Natural killer cell (primary cell): Measurements from ENCODE around the gene SPSB3. TPM values are rescaled to one million over a fixed set of nuclear protein-coding genes. Genes with fewer than 3 reads are reported as not detected.

ENCODE experiments used
- ATAC-seq, 3 donors: fragments of 150-1000 bp in 2 of 3; fragments of 200-7000 bp in 1 of 3; cut with Tn5 transposase; 1 replicate in 1 of 3; 2 replicates in 2 of 3; pipeline ENCODE4 v1.10.0; 2021; ENCODE audit warnings: mild to moderate bottlenecking in 2 of 3, moderate library complexity in 2 of 3
- DNase-seq, 2 donors: peaks; one replicate each; pipeline versions ENCODE4 v3.0.0 to v3.0.0-alpha.2; 2013 to 2021; ENCODE audit warnings: mixed read lengths in 1 of 2
- H3K27ac ChIP-seq: one replicate; pipeline ENCODE4 v1.5.1; 2013; ENCODE audit warnings: mild to moderate bottlenecking, low read length
- H3K27me3 ChIP-seq: one replicate; pipeline ENCODE4 v1.6.1; 2013; ENCODE audit warnings: low read length; ENCODE audit not compliant: control insufficient read depth, insufficient read depth
- H3K36me3 ChIP-seq: one replicate; pipeline ENCODE4 v1.6.1; 2013; ENCODE audit warnings: low read length; ENCODE audit not compliant: control insufficient read depth, insufficient read depth
- H3K4me1 ChIP-seq: one replicate; pipeline ENCODE4 v1.6.1; 2013; ENCODE audit warnings: low read length; ENCODE audit not compliant: control insufficient read depth, insufficient read depth
- H3K4me3 ChIP-seq: one replicate; pipeline ENCODE4 v1.5.1; 2013; ENCODE audit warnings: low read length
- H3K9me3 ChIP-seq: one replicate; pipeline ENCODE4 v1.6.1; 2013; ENCODE audit warnings: low read length; ENCODE audit not compliant: control insufficient read depth, insufficient read depth
- H3K27ac Mint-ChIP-seq, 2 donors: one replicate each; pipeline ENCODE4 v1.8.0; 2022; ENCODE audit warnings: mild to moderate bottlenecking in 2 of 2, mixed read lengths in 2 of 2, moderate library complexity in 1 of 2
- H3K27me3 Mint-ChIP-seq, 2 donors: one replicate each; pipeline ENCODE4 v1.8.0; 2022; ENCODE audit warnings: low read depth in 2 of 2, mixed read lengths in 2 of 2
- H3K36me3 Mint-ChIP-seq: one replicate; pipeline ENCODE4 v1.8.0; 2022; ENCODE audit warnings: mixed read lengths
- H3K4me1 Mint-ChIP-seq, 2 donors: one replicate each; pipeline ENCODE4 v1.8.0; 2022; ENCODE audit warnings: mixed read lengths in 2 of 2
- H3K4me3 Mint-ChIP-seq: one replicate; pipeline ENCODE4 v1.8.0; 2022; ENCODE audit warnings: mild to moderate bottlenecking, moderate library complexity, mixed read lengths
- H3K9me3 Mint-ChIP-seq, 2 donors: one replicate each; pipeline ENCODE4 v1.8.0; 2022; ENCODE audit warnings: mixed read lengths in 2 of 2
- WGBS: methylation state at CpG from one replicate; pipeline ENCODE4 v1.1.7; 2013; ENCODE audit warnings: missing lambda C conversion rate; ENCODE audit not compliant: insufficient coverage; 5-methylcytosine and 5-hydroxymethylcytosine counted together
- intact Hi-C: fragments of 100-400 bp; cut with micrococcal nuclease; formaldehyde crosslinking; loops from one replicate; pipeline ENCODE4 v1.14.2; 2022
- total RNA-seq, 4 donors: library from RNA; stranded (reverse); fragments of 120-200 nt in 1 of 4; gene quantifications; one replicate each; pipeline versions ENCODE4 v1.2.3 to v1.2.4, GENCODE V29; 2013 to 2022
- TF ChIP-seq, protein P1 (sequence below): fragments of 200-600 bp; IDR thresholded peaks from one replicate; pipeline ENCODE4 v1.8.0; 2022; ENCODE audit warnings: antibody characterized with exemption

The SPSB3 gene
- total RNA-seq, 3 donors from 2014 or later (not counting 1 experiment from before 2014, with no cell fraction given) = 100 to 122 (median 110) TPM

DNA sequence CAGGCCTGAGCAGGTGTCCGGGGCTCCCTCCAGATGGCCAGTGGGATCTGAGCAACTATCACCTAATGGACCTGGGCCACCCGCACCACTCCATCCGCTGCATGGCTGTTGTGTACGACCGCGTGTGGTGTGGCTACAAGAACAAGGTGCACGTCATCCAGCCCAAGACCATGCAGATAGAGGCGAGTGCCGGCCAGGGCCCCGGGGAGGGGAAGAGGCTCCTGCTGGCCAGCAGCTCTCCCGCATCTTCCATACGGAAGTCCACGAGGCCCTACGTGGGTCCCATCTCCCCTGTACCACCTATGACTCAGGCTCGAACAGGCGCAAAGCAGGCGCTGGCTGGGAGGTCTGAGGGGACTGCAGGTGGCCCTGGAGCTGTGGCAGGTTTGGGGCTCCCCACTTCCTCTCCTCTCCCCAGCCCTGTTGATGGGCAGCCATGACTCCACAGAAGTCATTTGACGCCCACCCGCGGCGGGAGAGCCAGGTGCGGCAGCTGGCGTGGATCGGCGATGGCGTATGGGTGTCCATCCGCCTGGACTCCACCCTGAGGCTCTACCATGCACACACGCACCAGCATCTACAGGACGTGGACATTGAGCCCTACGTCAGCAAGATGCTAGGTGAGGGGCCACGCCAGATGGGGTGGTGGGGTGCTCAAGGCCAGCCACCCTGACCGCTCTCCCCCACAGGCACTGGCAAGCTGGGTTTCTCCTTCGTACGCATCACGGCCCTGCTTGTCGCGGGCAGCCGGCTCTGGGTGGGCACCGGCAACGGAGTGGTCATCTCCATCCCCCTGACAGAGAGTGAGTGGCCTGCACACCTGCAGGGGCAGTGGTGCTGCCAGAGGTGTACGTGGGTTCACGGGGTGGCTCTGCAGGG, 15.0 kb downstream of the SPSB3 start:
- WGBS = 92% methylated on average over 42 of the region's 42 CpGs
- H3K27me3 ChIP-seq = no peaks in the 10 kb centered on the region
- H3K36me3 ChIP-seq = peaks cover 47% of the 10 kb centered on the region
- H3K4me3 ChIP-seq = no peak overlapping the region
- peaks cover 8 to 16% of the 10 kb centered on the region in 2 donors for H3K4me1 Mint-ChIP-seq
- DNase-seq = no peak
- intact Hi-C loops = no loop called here
- no peaks in the 10 kb centered on the region for H3K27me3 Mint-ChIP-seq
- no peaks in the 10 kb centered on the region for H3K9me3 Mint-ChIP-seq
- H3K36me3 Mint-ChIP-seq = no peaks in the 10 kb centered on the region
- no peak overlapping the region for H3K27ac ChIP-seq
- ATAC-seq = no peak
- no peak overlapping the region for H3K27ac Mint-ChIP-seq
- H3K4me1 ChIP-seq = peaks cover 27% of the 10 kb centered on the region
- TF ChIP-seq, protein P1, sequence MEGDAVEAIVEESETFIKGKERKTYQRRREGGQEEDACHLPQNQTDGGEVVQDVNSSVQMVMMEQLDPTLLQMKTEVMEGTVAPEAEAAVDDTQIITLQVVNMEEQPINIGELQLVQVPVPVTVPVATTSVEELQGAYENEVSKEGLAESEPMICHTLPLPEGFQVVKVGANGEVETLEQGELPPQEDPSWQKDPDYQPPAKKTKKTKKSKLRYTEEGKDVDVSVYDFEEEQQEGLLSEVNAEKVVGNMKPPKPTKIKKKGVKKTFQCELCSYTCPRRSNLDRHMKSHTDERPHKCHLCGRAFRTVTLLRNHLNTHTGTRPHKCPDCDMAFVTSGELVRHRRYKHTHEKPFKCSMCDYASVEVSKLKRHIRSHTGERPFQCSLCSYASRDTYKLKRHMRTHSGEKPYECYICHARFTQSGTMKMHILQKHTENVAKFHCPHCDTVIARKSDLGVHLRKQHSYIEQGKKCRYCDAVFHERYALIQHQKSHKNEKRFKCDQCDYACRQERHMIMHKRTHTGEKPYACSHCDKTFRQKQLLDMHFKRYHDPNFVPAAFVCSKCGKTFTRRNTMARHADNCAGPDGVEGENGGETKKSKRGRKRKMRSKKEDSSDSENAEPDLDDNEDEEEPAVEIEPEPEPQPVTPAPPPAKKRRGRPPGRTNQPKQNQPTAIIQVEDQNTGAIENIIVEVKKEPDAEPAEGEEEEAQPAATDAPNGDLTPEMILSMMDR = no peak
- H3K4me3 Mint-ChIP-seq = peak overlapping the region; percentile 21
- no peaks in the 10 kb centered on the region for H3K9me3 ChIP-seq

DNA sequence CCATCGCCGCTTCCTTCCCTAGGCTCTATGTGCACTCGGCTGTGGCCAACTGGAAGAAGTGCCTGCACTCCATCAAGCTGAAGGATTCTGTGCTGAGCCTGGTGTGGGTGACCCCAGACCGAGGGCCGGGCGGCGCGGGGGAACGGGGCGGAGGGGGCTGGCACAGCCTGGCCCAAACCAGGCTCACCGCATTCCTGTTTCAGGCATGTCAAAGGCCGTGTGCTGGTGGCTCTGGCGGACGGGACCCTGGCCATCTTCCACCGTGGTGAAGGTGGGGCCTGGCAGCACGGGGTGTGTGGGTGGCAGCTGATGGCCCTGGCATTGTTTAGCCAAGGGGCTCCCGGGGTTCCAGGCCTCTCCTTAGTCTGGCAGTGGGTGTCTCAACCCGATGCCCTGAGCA, 15.7 kb downstream of the SPSB3 start:
- Mint-ChIP-seq H3K4me3 (no peak overlapping the region), H3K36me3 (no peaks in the 10 kb centered on the region)
- intact Hi-C loops = no loop called here

DNA sequence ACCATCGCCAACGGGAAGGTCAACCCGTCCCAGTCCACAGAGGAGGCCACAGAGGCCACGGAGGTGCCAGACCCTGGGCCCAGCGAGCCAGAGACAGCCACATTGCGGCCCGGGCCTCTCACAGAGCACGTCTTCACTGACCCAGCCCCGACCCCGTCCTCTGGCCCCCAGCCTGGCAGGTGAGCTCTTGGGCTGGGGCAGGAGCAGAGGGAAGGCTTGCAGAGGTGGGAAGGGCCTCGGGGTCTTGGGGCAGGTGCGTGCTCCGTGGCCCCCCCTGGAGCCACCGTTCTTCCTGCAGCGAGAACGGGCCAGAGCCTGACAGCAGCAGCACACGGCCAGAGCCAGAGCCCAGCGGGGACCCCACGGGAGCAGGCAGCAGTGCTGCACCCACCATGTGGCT, 16.1 kb downstream of the SPSB3 start:
- intact Hi-C loops = no loop called here
- peak overlapping the region in 1 of 2 donors; percentile 36 for H3K27ac Mint-ChIP-seq

More for the DNA sequence above, 15.7 kb downstream of the SPSB3 start:
- Histone ChIP-seq H3K36me3 (peaks cover 53% of the 10 kb centered on the region), H3K27me3 (no peaks in the 10 kb centered on the region), H3K4me3 (no peak overlapping the region), H3K4me1 (peaks cover 20% of the 10 kb centered on the region), H3K9me3 (no peaks in the 10 kb centered on the region), H3K27ac (no peak overlapping the region)
- Mint-ChIP-seq H3K4me1 (peaks cover 2 to 10% of the 10 kb centered on the region in 2 donors), H3K27me3 (no peaks in the 10 kb centered on the region), H3K27ac (no peak overlapping the region), H3K9me3 (no peaks in the 10 kb centered on the region)
- WGBS = 96% methylated on average over 18 of the region's 18 CpGs
- DNase-seq (no peak), ATAC-seq (no peak)
- TF ChIP-seq, protein P1 = no peak

More for the DNA sequence above, 16.1 kb downstream of the SPSB3 start:
- no peak for ATAC-seq
- H3K4me3 ChIP-seq = no peak overlapping the region
- Mint-ChIP-seq H3K27me3 (no peaks in the 10 kb centered on the region), H3K4me3 (no peak overlapping the region), H3K9me3 (no peaks in the 10 kb centered on the region), H3K36me3 (peaks cover 3% of the 10 kb centered on the region), H3K4me1 (peaks cover 0 to 8% of the 10 kb centered on the region in 2 donors)
- peaks cover 53% of the 10 kb centered on the region for H3K36me3 ChIP-seq
- WGBS = 94% methylated on average over 19 of the region's 19 CpGs
- no peaks in the 10 kb centered on the region for H3K9me3 ChIP-seq
- H3K27ac ChIP-seq = no peak overlapping the region
- H3K27me3 ChIP-seq = no peaks in the 10 kb centered on the region
- TF ChIP-seq, protein P1 = no peak
- no peak for DNase-seq
- H3K4me1 ChIP-seq = peaks cover 20% of the 10 kb centered on the region
